ENCODE measurements around the gene SDK1.

Gene SDK1

GRCh38 chr7:3683546-3684539, 382.8 kb downstream of the SDK1 start:
- H3K4me1 ChIP-seq (ENCODE audit: insufficient read depth, low read length) = no peaks in the 10 kb centered on the region

GRCh38 chr7:3688071-3688470, 387.0 kb downstream of the SDK1 start:
- H4K20me1 ChIP-seq (ENCODE audit: insufficient read depth, low read length) = no peaks in the 10 kb centered on the region
- ATAC-seq (ENCODE audit: insufficient read depth, low read depth) (no peak), DNase-seq (no peak)
- no peaks in the 10 kb centered on the region for H3K79me2 ChIP-seq (ENCODE audit: insufficient read depth, low read length)
- H3K4me3 ChIP-seq (ENCODE audit: low read depth in 1 of 2, low read length in 2 of 2) = no peak overlapping the region
- no peak overlapping the region for H3K4me2 ChIP-seq (ENCODE audit: insufficient read depth, low read length)
- H3K36me3 ChIP-seq (ENCODE audit: insufficient read depth, low read length) = no peaks in the 10 kb centered on the region
- H3K27me3 ChIP-seq (ENCODE audit: insufficient read depth, low read length, poor library complexity) = peaks cover 7% of the 10 kb centered on the region
- no peak overlapping the region for H3K27ac ChIP-seq (ENCODE audit: low read length)
- no peaks in the 10 kb centered on the region for H3K4me1 ChIP-seq (ENCODE audit: insufficient read depth, low read length)
- no peaks in the 10 kb centered on the region for H3K9me3 ChIP-seq (ENCODE audit: insufficient read depth, low read length, severe bottlenecking)
- TF ChIP-seq EZH2 (IDR thresholded peaks at IDR 0.05; ENCODE audit: borderline replicate concordance, low read depth, low read length, severe bottlenecking) (no peak), CTCF (IDR thresholded peaks at IDR 0.05; ENCODE audit: borderline replicate concordance, extremely low read depth, low read length, poor library complexity, severe bottlenecking) (no peak)
- no peak overlapping the region for H2AFZ ChIP-seq (ENCODE audit: low read depth, low read length)
- no peak overlapping the region for H3K9ac ChIP-seq (ENCODE audit: low read depth, low read length)

More at GRCh38 chr7:3683546-3684539, 382.8 kb downstream of the SDK1 start:
- Histone ChIP-seq H3K36me3 (ENCODE audit: insufficient read depth, low read length) (no peaks in the 10 kb centered on the region), H3K27me3 (ENCODE audit: insufficient read depth, low read length, poor library complexity) (peaks cover 11% of the 10 kb centered on the region), H3K9me3 (ENCODE audit: insufficient read depth, low read length, severe bottlenecking) (no peaks in the 10 kb centered on the region), H3K9ac (ENCODE audit: low read depth, low read length) (no peak overlapping the region), H2AFZ (ENCODE audit: low read depth, low read length) (no peak overlapping the region), H3K4me3 (ENCODE audit: low read depth in 1 of 2, low read length in 2 of 2) (no peak overlapping the region), H3K27ac (ENCODE audit: low read length) (no peak overlapping the region), H3K4me2 (ENCODE audit: insufficient read depth, low read length) (no peak overlapping the region), H3K79me2 (ENCODE audit: insufficient read depth, low read length) (no peaks in the 10 kb centered on the region), H4K20me1 (ENCODE audit: insufficient read depth, low read length) (no peaks in the 10 kb centered on the region)
- no peak for ATAC-seq (ENCODE audit: insufficient read depth, low read depth)
- TF ChIP-seq EZH2 (IDR thresholded peaks at IDR 0.05; ENCODE audit: borderline replicate concordance, low read depth, low read length, severe bottlenecking) (no peak), CTCF (IDR thresholded peaks at IDR 0.05; ENCODE audit: borderline replicate concordance, extremely low read depth, low read length, poor library complexity, severe bottlenecking) (no peak)
- no peak for DNase-seq

GRCh38 chr7:3688842-3689241, 387.8 kb downstream of the SDK1 start:
- ATAC-seq (ENCODE audit: insufficient read depth, low read depth) (no peak), DNase-seq (no peak)
- Histone ChIP-seq H3K9ac (ENCODE audit: low read depth, low read length) (no peak overlapping the region), H3K4me2 (ENCODE audit: insufficient read depth, low read length) (no peak overlapping the region), H4K20me1 (ENCODE audit: insufficient read depth, low read length) (no peaks in the 10 kb centered on the region), H3K79me2 (ENCODE audit: insufficient read depth, low read length) (no peaks in the 10 kb centered on the region), H3K4me1 (ENCODE audit: insufficient read depth, low read length) (no peaks in the 10 kb centered on the region), H3K4me3 (ENCODE audit: low read depth in 1 of 2, low read length in 2 of 2) (no peak overlapping the region), H3K27me3 (ENCODE audit: insufficient read depth, low read length, poor library complexity) (peaks cover 7% of the 10 kb centered on the region), H2AFZ (ENCODE audit: low read depth, low read length) (no peak overlapping the region), H3K27ac (ENCODE audit: low read length) (no peak overlapping the region), H3K9me3 (ENCODE audit: insufficient read depth, low read length, severe bottlenecking) (no peaks in the 10 kb centered on the region), H3K36me3 (ENCODE audit: insufficient read depth, low read length) (no peaks in the 10 kb centered on the region)
- TF ChIP-seq CTCF (IDR thresholded peaks at IDR 0.05; ENCODE audit: borderline replicate concordance, extremely low read depth, low read length, poor library complexity, severe bottlenecking) (no peak), EZH2 (IDR thresholded peaks at IDR 0.05; ENCODE audit: borderline replicate concordance, low read depth, low read length, severe bottlenecking) (no peak)
